NCI-H2227 treated with DMSO at 0.1 percent for 48 hours (cell line): ENCODE results near the gene PSMB9.
"Not testable (repeated sequence)": the region's sequence is repeated elsewhere in the genome, so short reads cannot be mapped to it uniquely, and the experiment has no call there.

ENCODE experiments used
- DNase-seq: peaks from one replicate; lab custom pipeline; 2025; lab: John Stamatoyannopoulos, UW

The PSMB9 gene

DNA sequence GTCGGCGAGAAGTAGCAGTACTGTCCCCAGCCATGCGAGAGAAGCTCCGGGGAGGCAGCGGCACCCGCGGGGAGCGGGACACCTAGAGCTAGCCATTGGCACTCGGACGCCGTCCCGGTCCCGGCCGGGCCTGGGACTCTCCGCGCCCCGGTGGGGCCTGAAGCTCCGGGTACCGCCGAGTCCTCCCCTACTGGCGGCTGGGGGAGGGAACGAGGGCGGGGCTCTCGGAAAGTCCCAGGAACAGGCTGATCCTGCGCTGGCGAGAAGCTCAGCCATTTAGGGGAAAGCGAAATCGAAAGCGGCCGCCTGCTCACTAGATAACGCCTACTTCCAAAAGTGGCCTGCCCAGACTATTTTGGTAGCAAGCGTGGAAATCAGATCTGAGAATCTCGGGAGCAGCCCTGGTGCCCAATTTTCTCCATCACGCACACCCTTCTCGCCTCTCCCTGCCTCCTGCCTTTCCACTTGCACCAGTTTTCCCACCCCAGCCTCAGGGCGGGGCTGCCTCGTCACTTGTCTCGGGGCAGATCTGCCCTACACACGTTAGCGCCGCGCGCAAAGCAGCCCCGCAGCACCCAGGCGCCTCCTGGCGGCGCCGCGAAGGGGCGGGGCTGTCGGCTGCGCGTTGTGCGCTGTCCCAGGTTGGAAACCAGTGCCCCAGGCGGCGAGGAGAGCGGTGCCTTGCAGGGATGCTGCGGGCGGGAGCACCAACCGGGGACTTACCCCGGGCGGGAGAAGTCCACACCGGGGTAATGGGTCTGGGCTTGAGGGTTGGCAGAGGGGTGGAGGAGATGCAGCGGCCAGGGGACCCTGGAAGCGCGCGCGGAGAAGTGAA, at the start of gene PSMB9, which contains the start of gene TAP1:
PSMB9 (plus strand) TSS at position 652 of the 835 bp plus-strand sequence; CDS start at position 690, 38 bp downstream.
TAP1 (minus strand) TSS at position 164 of the 835 bp plus-strand sequence; CDS start at position 96, 68 bp downstream.
- peak; percentile 83 for DNase-seq

- not testable (repeated sequence) for DNase-seq
Measured at GRCh38 chr6:32805404-32805803, 48.6 kb upstream of the PSMB9 start.

GRCh38 chr6:32807020-32807580, 46.9 kb upstream of the PSMB9 start:
- DNase-seq, result no peak

GRCh38 chr6:32809171-32809570, 44.8 kb upstream of the PSMB9 start:
- DNase-seq, result no peak

GRCh38 chr6:32814145-32814544, 39.8 kb upstream of the PSMB9 start:
- no peak for DNase-seq

- no peak for DNase-seq
Measured at GRCh38 chr6:32815115-32815514, 38.9 kb upstream of the PSMB9 start.

DNA sequence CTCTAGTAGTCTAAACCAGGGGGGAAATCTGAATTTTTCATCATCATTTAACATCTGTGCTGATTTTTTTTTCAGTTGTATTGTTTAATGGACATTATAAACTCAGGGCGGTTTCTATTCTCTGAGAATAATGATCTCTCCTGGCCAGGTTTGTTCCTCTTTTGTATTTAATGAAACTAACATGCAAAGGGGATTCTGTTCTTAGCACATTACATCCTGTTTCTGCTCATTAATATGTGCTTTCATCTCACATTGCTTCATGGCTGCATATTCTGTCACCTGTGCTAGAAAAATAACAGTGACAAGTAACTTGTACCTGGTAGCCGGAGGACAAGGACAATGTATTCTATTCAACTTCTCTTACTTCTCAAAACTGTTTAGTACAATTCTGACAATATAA, 38.0 kb upstream of the PSMB9 start:
- no peak for DNase-seq

- DNase-seq, result no peak
Measured at GRCh38 chr6:32816746-32817204, 37.2 kb upstream of the PSMB9 start, which contains the start of gene HLA-DOB. HLA-DOB (minus strand) TSS chr6:32817002; CDS start chr6:32816951, 51 bp downstream.

GRCh38 chr6:32818867-32819266, 35.1 kb upstream of the PSMB9 start:
- no peak for DNase-seq

DNA sequence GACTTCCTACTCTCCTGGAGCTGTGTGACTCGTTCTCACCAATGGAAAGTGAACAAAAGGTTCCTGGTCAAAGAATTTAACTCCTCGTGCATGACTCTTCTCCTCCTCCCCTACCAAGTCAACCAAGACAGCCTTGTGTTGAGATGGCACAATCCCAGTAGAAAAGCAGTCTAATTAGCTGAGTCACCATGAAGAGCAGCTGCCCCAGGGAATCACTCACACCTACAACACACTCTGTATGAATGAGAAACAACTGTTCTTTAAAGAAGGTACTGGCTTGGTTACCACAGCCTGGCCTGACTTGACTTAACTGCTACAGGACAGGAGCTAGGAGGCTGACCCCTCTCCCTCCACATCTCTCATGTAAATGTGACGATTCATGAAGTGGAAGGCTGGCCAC, 34.3 kb upstream of the PSMB9 start:
- no peak for DNase-seq

DNA sequence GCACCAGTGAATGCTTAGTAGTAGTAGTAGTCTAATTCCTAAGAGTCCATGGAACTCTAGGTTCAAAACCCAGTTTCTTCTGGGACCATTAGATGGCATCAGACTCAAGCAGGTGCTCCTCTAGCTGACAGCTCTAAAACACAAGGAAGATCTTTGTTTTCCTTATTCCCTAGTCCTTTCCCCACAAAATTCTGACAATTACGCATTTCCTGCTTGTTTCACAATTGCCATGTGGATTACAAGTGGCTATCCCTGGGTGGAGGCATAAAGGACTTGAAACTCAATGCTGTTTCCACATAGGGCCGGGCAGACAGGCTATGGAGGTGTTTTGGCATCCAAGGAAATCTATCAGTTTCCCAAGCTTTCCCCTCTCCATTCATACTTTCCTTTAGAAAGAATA, 28.0 kb upstream of the PSMB9 start:
- no peak for DNase-seq

DNA sequence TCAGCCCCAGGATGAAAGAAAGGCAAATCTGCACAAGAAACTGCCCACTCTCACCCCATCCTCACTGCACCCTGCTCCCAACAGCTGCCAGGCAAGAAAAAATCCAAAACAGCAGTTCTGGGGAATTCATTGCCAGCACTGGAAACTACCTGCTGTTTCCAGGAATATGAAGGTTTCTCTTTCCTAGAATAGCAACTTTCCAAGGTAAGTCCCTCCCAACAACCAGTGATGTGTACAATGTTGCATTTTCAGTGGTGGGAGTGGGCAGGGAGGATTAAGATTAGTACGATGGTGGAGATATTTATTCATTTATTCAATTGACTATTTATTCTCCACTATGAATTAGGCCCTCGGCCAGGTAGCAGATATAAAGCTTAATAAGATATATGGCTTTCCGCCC, 27.0 kb upstream of the PSMB9 start:
- DNase-seq, result no peak

DNA sequence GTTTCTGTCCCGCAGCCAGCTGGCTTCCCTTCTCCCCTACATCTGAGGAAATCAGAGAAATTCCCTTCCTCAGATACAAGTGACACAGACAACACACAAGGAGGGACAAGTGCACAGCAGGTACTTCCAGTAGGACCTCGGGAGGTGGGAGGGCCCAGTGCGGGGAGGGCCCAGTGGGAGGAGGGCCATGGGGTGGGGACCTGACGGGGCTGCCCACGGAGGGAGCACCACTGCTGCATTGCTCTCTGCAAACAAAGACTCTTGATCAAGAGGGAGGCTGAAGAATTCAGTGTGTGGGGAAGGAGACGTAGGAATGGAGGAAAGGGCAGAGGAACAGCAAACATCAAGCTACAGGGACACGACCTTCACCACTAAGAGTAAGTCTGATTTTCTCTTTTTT, 24.5 kb upstream of the PSMB9 start:
- DNase-seq, result no peak

DNA sequence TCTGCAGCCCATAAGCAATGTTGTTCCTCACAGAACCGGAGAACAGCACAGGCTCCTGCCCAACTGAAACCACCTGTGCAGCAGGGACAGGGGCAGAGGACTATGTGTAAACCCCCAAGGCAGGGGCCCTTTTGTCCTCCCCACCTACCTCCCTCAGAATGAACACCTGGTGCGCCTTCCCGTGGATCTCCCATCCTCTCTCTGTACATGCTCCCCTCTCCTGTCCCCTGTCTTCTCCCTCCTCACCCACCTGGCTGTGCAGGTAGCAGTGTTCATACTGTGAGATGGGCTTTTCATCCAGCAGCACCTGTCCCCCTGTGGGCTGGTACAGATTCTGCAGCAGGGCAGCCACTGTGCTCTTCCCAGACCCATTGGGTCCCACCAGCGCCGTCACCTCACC, 24.0 kb upstream of the PSMB9 start:
- DNase-seq, result no peak

DNA sequence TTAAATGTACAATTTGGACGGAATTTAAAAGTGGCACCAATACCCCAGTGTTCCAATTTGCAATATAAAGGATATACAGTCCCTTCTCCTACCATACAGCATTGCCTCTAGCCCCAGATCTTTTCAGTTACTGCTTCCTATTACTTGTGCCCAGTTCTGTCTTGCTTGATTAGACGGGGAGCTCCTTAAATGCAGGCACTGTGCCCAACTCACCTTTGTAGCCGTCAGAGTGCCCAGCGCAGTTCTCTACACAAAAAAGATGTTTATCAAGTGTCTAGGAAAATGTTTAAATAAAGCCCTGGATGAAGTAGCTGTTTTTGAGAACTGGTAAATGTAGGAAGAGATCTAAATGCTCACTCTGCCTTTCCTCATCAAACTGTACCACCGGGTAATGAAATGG, 23.1 kb upstream of the PSMB9 start:
- DNase-seq, result no peak

DNA sequence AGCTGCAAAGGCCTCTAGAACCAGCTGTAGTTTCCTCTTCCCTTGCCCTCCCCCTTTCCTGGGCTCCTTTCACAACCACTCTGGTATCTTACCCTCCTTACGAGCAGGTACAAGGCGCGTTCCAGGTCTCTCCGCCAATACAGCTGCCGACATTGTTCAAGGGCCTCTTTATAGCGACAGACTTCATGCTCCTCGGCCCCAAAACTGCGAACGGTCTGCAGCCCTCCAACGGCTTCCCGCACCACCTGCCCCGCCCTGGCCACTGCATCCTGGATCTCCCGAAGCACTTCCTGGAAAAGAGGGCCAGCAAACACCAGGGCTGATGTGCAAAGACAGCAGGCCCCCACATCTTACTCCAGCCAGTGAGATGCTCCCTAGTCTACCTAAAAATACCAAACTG, 21.5 kb upstream of the PSMB9 start:
- no peak for DNase-seq

DNA sequence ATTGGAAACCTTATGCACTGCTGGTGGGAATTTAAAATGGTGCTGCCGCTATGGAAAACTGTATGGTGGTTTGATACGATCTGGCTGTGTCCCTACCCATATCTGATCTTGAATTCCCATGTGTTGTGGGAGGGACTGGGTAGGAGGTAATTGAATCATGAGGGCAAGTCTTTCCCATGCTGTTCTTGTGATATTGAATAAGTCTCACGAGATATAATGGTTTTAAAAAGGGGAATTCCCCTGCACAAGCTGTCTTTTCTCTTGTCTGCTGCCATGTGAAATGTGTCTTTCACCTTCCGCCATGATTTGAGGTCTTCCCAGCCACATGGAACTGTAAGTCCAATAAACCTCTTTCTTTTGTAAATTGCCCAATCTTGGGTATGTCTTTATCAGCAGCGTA, 20.3 kb upstream of the PSMB9 start:
- DNase-seq, result no peak

GRCh38 chr6:32835167-32835893, 18.7 kb upstream of the PSMB9 start:
- no peak for DNase-seq

DNA sequence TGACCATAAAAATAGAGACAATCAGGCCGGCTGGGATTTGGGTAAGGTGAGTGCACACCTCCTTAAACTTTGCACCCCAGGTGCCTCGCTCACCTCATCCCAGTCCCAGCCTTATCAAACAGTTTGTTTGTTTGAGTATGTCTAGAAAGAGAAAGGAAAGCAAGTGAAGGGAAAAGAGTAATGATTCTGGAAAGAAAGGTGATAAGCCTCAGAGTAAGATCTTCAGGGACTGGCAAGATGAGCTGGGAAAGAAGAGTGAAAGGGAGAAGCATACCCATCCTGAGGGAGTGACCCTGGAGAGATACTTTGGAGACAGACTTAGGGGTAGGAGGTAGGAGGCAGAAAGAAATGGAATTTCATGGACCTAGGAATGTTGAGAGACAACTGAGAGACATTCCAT, 17.1 kb upstream of the PSMB9 start:
- no peak for DNase-seq

- no peak for DNase-seq
Measured at GRCh38 chr6:32837651-32838113, 16.3 kb upstream of the PSMB9 start.

DNA sequence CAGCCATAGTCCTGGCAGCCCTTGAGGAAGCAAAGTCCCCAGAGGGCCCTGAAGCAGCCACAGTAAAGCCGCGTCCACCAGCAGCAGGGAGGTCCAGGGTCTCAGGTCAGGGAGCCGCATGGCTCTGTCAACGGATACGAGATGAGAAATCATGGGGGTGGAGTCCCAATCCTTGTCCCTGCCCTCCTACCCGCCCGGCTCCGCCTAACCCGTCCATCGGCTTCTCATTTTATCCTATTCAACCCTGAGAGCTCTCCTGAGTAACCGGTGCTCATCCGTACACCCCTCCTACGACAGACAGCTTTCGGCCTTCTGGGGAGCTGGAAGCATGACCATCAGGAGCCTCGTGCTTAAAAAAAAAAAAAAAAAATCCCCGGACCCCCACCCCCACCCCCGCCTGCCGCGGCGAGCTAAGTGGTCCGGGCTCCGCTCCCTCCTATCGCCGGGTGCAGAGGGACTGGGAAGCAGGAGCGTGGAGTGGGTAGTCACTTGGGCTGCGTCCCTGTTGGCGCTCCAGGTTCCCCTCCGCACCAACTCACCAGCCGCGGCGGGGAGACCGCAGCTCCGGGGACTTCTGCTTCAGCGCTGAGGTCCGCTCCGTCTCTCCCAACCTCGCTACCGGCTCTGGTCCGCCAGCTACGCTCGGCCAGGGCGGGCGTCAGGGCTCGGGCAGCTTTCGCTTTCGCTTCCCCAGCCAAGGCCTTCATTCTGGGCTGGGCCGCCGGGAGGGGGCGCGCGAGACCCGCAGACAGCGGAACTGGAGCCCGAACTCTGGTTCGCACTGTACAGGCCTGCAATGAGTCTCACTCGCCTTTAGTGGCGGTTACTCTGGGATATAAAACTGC, 15.7 kb upstream of the PSMB9 start, which contains the start of gene TAP2:
TAP2 (minus strand) TSS at position 626 of the 845 bp plus-strand sequence; CDS start at position 120, 506 bp downstream.
- peak; percentile 90 for DNase-seq
